ENCODE measurements around the gene DGKZ.

DGKZ gene

DNA sequence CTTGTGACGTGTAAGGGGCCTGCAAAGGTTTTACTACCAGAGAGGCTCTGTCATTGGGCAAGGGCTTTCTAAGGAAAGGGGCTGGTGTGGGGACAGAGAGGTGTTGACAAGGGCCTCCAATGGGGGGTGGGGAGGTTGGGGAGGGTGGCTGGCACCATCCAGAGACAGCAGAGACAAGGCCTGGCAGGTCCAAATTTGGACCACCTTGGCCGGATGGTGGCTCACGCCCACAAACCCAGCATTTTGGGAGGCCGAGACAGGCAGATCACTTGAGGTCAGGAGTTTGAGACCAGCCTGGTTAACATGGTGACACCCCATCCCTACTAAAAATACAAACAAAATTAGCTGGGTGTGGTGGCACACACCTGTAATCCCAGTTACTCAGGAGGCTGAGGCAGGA lies 46.5 kb downstream of the DGKZ start:
- DNase-seq (ENCODE audit: low read depth in 2 of 2) = no peak

DNA sequence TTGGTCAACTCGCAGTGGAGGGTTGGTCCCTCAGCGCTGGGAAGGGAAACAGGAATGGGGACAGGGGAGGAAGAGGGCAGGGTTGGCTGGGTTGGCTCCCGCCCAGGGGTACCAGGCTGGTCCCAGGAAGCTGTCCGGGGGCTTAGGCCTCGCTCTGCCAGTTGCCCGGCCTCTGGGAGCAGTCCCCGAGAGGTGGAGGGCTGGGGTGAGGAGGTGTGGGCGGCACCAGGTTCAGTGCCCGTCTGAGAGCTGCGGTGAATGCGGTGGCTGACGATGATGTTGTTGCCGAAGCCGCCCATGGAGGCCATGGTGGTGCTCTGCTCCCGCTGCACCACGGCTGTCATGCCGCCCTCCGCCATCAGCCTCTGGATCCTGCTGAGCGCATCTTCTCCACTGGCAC lies 50.3 kb downstream of the DGKZ start:
- DNase-seq (ENCODE audit: low read depth in 2 of 2) = no peak

GRCh38 chr11:46402957-46403902 lies 56.0 kb downstream of the DGKZ start:
- DNase-seq (ENCODE audit: low read depth in 2 of 2) = no peak

DNA sequence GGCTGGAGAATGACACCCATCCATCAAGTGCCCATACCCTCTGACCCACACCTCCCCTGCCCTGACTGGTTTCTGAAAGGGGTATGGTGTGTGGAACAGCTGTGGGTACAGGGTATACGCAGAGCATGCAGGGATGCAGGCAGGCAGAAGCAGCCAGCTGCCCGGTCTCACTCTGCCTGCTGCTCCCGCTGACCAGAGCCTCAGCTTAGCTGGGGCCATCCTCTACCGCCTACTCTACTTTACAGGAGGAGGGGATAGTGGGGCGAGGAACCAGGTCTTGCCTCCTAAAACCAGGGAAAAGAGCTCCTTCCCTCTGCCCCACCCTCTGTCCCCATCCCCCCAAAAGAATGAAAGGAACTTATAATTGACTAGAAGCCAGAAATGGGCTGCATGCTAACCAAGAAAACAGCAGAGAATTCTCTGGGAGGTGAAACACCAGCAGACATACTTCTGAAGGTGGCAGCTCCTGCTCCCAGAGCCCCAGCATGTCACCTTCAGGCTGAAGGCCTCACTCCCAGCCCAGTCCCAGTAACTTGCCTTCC lies 57.3 kb downstream of the DGKZ start:
- no peak for DNase-seq (ENCODE audit: low read depth in 2 of 2)

GRCh38 chr11:46407635-46408034 lies 60.4 kb downstream of the DGKZ start:
- no peak for DNase-seq (ENCODE audit: low read depth in 2 of 2)

- DNase-seq (ENCODE audit: low read depth in 2 of 2) = no peak
Measured at GRCh38 chr11:46408407-46408986, 61.2 kb downstream of the DGKZ start.

DNA sequence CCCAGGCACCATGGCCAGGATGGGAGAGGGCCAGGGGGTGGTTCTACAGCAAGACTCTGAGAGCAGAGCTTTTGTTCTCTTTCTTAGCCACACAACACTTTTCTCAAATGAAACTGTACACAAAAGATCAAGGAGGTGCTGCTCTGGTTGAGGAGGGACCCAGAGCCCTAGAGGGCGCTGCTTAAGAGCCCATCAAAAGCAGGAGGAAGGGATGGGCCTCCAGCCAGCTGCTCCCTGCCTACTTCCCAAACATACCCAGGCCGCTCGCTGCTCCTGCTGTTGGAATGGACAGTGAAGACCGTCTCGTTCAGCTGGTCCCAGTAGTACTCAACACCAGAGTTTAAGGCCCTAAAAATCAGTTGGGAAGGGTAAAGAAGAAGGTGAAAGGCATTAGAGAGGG lies 62.8 kb downstream of the DGKZ start:
- DNase-seq (ENCODE audit: low read depth in 2 of 2) = no peak

- no peak for DNase-seq (ENCODE audit: low read depth in 2 of 2)
Measured at GRCh38 chr11:46413760-46414465, 66.7 kb downstream of the DGKZ start.

DNA sequence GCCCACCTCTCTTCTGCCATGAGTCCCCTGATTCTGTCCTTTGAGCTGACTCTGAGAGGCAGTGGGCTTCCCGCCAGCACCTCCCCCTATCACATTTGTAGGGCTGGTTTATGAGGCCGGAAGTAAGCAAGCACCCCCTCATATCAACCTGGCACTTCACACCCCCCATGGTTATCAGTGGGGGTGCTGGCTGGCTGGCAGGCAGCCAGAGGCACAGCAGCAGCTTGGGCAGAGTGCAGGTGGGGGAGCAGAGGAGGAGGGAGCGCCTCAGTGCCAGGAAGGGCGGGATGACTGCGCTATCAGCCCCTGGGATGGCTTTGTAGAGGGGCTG lies 67.2 kb downstream of the DGKZ start:
- no peak for DNase-seq (ENCODE audit: low read depth in 2 of 2)

GRCh38 chr11:46414879-46415278 lies 67.6 kb downstream of the DGKZ start:
- no peak for DNase-seq (ENCODE audit: low read depth in 2 of 2)

GRCh38 chr11:46417711-46418110 lies 70.4 kb downstream of the DGKZ start:
- DNase-seq (ENCODE audit: low read depth in 2 of 2) = no peak

- DNase-seq (ENCODE audit: low read depth in 2 of 2) = no peak
Measured at GRCh38 chr11:46418751-46419150, 71.5 kb downstream of the DGKZ start.

- no peak for DNase-seq (ENCODE audit: low read depth in 2 of 2)
Measured at GRCh38 chr11:46420513-46420912, 73.2 kb downstream of the DGKZ start.

GRCh38 chr11:46421257-46421880 lies 74.1 kb downstream of the DGKZ start:
- DNase-seq (ENCODE audit: low read depth in 2 of 2) = no peak

- no peak for DNase-seq (ENCODE audit: low read depth in 2 of 2)
Measured at GRCh38 chr11:46422588-46422987, 75.3 kb downstream of the DGKZ start.

GRCh38 chr11:46426233-46426991 lies 79.1 kb downstream of the DGKZ start:
- DNase-seq (ENCODE audit: low read depth in 2 of 2) = no peak

DNA sequence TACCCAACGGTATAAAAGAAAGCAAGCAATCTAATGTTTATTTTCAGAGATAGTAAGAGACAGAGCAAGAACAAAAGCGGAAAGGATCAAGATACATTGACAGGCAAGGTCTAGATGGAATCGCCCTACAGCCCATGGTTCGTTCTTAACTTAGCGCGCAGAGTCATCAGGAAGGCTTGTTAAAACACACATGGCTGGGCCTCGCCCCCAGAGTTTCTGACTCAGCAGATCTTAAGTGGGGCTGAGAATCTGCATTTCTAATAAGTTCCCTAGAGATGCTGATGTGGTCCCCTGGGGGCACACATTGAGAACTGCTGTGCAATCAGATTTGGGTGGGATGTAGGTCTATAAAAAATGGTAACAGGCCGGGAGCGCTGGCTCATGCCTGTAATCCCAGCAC lies 80.1 kb downstream of the DGKZ start:
- DNase-seq (ENCODE audit: low read depth in 2 of 2) = no peak

- DNase-seq (ENCODE audit: low read depth in 2 of 2) = no peak
Measured at GRCh38 chr11:46429717-46430116, 82.5 kb downstream of the DGKZ start.
